HG02642 (cell line): Measurements from ENCODE around the gene ST3GAL4.

ENCODE experiments used
- ATAC-seq: cut with Tn5 transposase; IDR thresholded peaks from one replicate; pipeline ENCODE4 v1.9.1; 2021; ENCODE audit warnings: mild to moderate bottlenecking; ENCODE audit not compliant: unreplicated experiment, poor library complexity

The ST3GAL4 gene

DNA sequence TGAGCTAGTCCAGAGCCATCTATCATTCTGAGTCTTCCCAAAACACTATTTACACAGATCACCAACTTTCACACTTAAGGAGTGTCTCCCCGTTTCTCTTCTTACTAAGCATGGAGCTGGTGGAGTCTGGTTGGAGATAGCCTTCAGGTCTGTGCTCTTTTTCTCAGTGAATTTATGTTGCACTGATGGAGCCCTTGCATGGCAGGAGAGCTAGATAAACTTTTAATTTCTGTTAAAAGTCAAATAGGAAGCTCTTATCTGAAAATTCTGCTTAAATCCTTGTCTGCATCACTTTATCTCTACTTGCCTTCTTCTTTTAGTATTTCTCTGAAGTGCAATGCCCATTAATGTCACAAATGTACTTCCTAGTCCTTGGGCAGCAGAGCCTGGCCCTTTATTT, 63.4 kb downstream of the ST3GAL4 start:
- no peak for ATAC-seq

DNA sequence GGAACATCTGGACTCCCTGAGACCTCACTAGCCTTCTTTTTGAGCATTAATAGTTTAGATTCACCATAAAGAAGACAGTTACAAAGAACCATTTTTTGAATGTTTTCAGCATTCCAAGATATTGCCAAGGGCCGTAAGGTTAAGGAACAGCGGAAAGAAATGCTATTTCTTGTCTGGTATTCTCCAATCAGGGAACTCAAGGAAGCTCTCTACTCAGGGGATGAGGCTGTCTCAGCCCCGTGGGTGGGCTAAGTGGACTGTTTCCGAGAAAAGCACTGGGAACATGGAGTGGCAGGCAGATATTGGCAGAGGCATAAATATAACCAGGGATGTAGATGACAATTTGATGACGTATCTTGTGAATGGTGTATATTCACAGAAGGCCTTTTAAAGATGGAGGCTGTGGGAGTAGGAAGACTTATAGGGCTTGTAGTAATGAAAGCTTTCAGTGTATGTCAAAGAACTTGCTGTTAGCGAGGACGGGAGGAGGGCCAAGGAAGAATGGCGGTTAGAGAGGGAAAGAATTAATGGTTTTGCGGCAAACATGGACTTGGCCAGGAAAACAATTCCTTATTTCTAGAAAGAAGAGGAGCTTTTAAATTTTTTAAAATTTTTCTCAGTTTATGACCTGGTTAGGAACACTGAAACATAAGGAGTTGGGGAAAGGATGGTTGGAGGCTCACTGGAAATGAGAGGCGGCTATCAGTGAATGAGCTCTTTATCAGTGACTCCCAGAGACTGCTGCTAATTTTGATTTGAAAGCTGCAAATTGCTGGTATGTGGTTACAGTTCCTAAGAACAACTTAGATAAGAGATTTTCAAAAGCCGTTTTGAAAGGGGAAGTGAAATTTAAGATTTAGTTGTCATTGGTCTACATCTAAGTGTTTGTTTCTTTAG, 64.6 kb downstream of the ST3GAL4 start:
- peak; percentile 65 for ATAC-seq

DNA sequence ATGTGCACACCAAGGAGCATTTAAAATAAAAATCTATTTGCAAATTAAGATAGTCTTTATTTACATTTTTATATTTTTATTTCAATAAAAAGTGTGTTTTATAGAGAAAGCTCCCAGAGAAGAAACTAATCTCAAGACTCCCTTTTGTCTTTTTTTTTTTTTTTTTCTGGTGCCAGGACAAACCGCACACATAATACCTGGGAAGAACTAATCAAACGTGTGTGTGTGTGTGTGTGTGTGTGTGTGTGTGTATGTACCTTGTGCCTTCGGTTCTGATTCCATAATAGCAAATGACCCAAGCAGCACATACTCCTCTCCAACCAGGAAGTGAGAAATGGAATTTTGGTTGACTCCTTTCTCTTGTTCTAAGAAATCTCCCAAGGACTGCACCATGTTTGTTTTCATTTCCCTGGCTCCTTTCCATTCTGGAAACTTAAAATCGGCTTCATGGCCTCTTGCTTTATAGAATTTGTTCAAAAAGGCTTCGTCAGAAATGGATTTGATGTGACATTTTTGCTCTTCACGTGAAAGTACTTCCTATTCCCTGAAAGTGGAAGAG, 65.3 kb downstream of the ST3GAL4 start:
- no peak for ATAC-seq

DNA sequence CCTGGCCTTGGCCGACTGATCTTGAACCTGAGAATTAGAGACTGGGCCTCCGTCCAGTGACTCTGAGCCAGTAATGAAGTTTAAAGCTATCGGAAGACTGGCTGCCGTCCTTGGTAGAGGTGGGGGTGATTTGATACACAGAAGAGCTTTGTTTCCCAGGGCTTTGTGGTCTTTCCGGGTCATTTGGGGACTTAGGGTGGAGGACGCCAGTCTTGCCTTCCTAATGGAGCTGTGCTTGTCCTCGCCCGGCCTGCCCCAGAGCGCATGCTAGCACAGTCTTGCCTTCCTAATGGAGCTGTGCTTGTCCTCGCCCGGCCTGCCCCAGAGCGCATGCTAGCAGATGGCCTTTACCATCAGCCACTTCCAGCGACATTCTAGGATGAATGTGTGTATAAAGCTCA, 65.8 kb downstream of the ST3GAL4 start:
- no peak for ATAC-seq

DNA sequence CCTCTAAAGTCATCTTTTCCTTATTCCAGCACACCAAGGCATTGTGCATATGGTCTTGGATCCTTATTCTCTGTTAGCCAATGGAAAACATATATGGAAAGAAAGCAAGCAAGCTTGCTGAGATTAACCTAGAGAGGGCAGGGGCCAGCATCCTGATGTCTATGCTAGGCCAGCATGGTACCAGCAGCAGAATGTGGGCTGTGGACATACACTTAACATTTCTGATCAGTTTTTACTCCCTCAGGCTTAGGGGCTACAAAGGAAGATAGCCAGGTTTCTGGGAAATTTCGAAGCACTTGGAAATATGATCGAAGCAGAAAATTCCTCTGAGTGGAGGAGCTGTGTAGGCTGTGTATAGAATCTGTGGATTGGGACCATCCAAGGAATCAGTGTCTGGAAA, 67.0 kb downstream of the ST3GAL4 start:
- no peak for ATAC-seq

DNA sequence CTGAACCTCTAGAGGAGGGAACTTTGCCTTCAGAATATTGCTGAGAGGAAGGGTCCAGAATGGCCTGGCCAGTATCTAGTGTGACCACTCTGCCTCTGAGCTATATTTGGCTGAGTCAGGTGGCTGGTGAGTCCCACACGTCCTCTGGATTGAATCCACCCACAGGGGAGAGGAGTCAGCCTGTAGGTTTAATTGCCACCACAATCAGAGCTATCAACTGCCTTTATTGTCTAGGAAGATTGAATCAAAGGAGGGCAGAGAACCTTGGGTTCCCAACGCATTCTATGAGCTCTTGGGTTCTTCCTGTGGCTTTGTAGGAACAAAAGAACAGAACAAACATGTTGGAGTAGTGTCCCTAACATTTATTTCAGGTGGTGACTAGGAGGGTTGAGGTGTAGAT, 67.7 kb downstream of the ST3GAL4 start:
- ATAC-seq: no peak

DNA sequence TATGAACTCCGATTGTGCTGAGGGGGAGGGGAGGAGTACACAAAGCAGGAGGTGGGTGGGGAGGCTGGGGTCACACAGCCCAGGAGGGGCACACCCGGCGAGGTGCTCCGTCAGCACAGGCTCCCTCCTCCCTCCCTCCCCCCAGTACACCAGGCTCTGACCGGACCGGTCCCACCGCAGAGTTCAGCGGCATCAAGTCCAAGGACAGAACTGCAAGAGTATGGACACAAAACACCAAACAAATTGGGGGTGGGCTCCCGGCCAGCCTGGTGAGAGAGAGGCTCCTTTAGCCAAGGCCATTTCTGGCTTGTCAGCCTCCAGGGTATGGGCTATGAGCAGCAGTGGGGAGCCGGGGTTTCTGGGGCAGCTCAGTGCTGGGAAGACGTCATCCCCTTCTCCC, 68.3 kb downstream of the ST3GAL4 start:
- ATAC-seq: no peak

DNA sequence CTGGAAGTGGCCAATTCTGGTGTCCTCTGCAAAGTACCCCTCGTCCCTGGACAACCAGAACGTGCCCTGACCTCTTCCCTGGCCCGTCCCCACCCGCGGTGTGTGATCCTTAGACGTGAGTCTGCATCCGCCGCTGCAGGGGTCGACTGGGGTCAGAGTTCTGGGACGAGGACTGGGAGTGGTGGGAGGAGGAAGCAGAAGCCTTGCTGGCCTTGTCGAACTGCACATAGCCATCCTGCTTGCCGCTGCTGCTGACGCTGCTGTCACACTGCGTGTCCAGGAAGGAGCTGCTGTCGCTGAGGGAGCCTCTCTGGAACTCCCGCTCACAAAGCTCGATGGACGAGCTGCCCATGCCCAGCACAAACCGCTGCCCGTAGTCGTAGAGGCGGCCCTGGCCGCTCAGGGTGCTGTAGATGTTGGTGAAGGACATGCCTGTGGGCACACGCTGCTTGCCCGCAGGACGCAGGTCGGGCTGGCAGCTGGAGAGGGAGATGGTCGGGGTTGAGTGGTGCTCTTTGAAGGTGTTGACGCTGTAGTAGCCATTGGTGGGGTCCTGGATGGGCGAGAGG, 69.1 kb downstream of the ST3GAL4 start:
- no peak for ATAC-seq

DNA sequence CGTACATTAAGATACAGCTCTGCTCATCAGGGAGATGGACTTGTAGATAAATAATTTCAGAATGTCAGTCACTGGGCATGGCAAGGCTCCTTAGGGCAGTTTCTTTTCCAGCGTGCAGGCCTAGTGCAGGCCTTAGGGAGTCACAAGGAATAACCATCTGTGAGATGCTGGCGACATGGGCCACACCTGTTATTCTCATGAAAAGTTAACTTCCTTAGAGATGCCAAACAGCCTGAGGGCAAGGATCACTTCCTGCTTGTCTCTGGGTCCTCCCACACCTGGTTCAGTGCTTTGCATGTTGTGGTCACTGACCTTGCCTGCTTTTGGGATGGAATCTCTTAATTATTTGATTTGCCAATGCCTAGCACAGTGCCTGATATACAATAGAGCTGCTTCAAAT, 70.6 kb downstream of the ST3GAL4 start:
- ATAC-seq: no peak

DNA sequence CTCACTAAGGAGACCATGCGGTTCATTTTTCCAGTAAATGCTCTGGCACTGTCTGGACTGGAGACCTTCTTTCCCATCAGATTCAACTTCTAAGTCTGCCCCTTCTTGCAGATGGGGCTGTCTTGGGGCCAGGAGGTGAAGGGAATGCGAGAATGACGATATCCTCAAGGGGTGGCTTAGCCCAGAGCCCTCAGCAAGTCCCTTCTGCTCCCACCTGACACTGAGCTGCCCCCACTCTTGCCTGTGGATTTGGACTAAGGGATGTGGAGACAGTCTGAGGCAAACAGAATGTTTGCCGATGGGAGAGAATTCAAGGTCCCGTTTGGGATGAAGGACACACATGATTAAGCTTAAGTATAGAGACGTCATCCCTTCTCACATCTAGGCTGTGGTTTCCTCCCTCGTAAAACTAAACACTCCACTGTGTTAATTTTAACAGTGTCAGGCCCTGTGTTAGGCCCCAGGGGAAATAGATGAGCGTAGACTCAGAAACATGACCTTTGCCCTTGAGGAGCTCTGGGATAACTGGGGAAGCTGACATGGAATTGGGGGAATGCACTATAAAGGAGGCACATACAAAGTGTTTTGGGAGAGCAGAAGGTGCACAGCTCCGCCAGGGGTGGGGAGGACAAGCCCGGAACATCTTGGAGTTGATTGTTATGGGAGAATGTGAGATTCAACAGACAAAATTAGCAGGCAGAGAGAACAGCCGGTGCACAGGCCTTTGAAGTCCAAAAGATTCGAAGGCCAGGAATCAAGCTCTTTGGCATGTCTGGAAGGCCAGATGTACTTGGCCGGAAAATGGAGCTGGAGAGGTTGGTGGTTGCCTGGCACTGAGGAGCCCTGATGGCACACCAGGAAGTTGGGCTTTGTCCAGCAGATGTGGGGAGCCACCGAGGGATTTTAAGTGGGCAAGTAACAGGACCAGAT, 71.6 kb downstream of the ST3GAL4 start:
- no peak for ATAC-seq

DNA sequence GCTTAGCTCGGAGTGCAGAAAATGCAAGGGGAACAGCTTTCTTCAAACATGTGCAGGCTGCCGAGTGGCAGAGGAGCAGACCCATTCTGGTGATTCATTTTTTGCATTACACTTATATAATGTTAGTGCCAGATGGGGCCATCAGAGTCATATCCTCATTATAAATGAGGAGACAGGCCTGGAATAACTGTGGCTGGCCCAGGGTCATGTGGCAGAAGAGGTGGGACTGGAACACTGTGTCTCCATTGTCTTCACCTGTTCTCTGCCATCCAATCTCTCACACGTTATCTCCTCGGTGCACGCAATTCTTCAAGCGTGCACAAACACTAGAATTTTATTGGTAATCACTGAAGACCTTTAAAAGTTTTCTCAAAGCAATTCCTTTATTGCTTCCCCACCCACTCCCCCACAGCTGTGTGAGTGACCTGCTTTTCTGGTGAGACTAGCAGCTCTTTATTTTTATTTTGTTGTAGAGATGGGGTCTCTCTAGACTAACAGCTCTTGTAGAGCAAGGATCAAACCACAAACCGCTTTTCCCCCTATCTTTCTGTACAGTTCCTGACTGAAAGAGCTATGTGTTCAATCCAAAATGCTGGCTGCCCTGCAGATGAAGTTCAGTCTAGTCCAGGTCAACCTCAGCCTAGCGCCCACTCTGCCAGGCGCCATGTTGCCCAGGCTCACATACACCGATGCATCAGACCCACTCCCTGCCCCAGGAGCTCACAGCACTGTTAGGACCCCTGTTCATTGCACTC, 75.3 kb downstream of the ST3GAL4 start:
- ATAC-seq: no peak

DNA sequence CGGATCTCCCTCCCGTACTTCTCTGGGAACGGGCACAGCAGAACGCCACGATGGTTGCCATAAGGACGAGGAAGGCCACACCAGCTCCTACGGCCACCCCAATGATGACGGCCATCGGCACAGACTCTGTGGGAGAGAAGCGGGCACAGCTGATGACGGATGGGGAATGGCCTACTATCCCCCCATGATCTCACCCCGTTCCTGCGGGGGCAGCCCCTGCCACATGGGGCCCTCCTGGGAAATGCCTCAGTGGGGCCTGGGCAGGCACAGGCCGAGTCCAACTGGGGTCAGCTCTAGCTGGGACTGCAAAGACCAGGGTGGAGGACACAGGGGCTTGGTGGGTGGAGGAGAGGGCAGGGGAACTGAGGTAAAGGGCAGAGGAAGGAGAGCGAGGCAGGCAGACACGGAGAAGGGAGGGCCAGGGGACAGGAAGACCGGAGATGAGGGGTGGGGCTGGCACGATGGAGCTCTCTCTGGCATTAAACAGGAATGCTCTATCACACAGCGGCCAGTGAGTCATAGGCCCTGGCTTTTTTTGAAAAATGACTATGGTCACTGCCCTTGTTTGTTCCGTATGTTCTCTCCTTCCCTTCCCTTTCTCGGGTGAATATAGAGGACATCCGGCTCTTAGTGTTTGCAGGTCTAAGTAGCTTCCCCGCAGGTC, 76.0 kb downstream of the ST3GAL4 start:
- ATAC-seq: no peak

DNA sequence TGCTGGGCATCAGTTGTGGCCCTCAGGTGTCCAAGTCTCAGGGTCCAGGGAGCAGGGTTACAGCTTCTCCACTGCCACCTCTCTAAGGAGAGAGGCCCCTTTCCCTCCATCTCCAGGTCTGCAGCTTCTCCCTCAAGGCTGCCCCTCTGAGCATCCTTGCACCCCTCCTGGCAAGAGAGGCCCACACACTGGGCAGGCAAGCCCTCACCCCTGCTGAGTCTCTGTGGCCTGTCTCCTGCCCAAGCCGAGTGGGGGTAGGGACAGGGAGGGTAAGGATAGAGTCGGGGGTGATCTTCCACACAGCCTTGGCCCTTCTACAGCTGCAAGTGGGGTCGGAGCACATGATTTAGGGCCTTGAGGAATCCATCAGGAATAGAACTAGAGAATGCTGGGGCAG, 76.6 kb downstream of the ST3GAL4 start:
- no peak for ATAC-seq

DNA sequence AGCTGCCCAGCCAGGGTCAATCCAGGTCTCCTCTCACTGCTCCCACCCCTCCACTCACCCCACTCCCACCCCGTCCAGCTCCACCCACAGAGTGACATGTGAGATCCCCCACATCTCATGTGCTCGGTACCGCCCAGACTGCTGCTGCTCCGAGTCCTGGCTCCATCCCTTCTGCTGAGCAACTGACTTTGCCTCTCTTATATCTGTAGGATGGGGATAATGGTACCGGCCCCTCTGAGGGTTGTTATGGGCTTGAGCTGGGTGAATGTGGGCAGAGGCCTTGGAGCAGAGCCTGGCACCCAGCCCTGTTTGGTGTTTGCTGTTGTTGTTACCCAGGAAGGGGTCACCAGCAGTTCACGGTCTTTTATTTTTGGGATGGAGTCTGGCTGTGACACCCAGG, 77.0 kb downstream of the ST3GAL4 start:
- no peak for ATAC-seq

DNA sequence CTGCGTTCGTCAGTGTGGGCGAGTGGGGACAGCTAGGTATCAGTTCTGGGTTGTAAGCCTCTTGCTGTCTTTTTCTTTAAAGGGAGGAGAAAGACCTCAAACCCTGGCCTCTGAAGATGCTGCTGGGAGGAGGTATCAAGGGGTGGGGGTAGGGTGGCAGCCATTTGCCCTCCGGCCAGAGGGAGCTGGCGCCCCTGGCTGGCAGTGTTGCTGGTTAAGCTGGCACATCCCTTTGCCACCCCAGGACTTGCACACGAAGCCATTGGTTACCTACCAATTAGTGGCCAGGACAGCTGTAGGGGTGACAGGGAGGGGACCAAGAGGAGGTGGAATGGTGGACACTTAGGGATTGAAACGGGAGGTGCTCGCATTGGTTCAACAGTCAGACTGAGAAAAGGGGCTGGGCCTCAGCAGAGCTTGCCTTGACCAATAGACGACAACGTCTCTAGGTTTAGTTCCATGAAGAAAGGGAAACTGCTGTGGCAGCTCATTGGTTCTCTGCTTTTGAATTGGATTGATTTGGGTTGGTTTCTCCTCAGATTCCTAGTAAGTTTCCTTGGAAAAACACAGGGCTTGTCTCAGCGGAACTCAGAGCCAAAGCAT, 77.9 kb downstream of the ST3GAL4 start:
- ATAC-seq: no peak

DNA sequence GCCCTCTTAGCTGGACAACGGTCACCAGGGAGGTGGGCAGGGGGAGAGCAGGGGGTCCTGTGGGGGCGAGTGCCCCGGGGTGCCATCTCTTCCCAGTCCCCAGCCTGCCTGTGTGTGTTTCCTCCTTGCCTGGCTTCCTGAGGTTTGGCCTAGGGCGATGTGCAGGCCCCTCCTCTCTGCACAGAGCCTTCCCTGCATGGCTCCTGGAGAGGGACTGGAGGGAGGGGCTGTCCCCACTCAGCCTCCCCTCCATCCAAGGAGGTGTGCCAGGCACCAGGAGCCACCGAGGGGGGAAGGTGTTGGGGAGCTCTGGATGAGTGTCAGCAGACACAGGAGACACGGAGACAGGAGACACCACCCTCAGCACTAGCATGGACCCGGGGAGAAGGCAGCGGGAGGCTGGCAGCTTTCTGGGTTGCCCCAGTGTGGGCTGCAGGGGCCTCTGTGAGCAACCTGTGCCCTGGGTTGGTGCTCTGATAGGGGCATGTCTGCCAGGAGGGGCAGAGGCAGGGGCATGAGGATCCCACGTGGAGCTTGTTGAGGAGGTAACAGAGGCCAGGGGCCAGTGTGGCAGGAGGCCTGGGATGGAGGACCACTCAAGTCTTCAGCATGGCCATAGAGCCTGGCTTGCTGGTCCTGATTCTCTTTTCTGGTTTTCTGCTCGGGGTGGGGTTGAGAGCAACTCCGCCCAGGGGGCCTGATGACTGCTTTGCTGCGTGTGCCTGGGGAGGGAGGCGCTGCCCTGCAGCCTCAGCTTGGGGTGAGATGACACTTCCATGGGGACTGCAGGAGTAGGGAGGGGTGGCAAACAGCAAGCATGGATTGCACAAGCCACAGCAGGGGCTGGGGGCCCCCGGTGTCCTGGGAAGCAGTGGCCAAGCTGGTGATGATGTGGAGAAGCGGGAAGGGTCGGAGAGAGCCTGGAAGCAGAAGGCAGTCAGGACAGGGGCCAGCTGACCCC, 78.8 kb downstream of the ST3GAL4 start:
- no peak for ATAC-seq

DNA sequence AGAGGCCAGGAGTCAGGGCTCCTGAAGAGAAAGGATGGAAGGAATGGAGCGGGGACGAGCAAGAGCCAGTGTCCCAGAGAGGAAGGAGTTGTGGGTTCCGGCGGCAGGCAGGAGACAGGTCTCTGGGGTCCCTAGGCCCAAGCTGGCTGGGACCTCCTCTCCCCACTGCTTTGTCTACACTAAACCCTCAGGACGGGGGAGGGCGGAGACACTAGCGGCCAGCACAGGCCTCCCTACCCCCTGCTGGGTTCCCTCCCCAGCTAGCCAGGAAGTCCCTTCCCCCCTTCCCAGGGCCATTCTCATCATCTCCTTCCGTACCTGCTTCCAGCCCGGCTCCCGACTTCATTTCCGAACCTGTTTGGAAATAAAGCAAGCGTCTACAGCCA, 79.5 kb downstream of the ST3GAL4 start:
- ATAC-seq: no peak

DNA sequence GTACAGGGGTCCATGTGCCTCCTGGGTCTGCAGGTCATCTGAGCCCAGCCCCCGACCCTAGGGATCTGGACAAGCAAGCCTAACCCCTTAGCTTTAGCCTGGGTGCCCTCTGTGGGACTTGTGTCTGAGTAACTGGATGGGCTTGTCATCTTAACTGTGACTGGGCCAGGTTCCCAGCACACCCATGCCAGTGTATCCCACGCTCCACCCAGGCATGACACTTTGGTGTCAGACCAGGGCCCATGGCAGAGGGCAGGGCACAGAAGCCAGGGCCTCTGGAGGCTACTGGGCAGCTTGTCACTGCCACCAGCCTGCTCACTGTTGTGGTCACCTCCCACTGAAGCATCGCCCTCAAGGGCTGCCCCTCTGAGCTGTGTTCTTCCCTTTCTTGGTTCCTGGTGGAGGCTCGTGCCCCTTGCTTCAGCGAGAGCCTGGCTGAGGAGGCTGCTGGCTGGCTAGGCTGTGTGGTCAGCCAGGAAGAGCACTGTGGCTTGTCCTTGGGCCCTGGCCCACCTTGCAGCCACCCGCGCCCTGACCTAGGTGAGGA, 80.8 kb downstream of the ST3GAL4 start:
- no peak for ATAC-seq
